Esophagus squamous epithelium (tissue), 5 donors: ENCODE data around the gene FAM168A. TPM values are rescaled to one million over a fixed set of nuclear protein-coding genes. Genes with fewer than 3 reads are reported as not detected.

Experiments
- DNase-seq: peaks from one replicate; lab custom pipeline; 2025; lab: John Stamatoyannopoulos, UW
- H3K27ac ChIP-seq, 4 donors: fragments of 200-600 bp; sonication (generic); one replicate each; pipeline ENCODE4 v1.5.1; 2016 to 2019; ENCODE audit warnings: mild to moderate bottlenecking in 1 of 4
- H3K27me3 ChIP-seq, 4 donors: fragments of 200-600 bp; sonication (generic); 1 replicate in 3 of 4; 2 replicates in 1 of 4; pipeline versions ENCODE4 v1.5.1 to v1.6.0; 2017 to 2021; ENCODE audit warnings: antibody characterized with exemption in 1 of 4
- H3K36me3 ChIP-seq, 3 donors: fragments of 200-600 bp; sonication (generic); one replicate each; pipeline ENCODE4 v1.5.1; 2016 to 2019
- H3K4me1 ChIP-seq, 3 donors: fragments of 200-600 bp; sonication (generic); one replicate each; pipeline ENCODE4 v1.5.1; 2017 to 2019
- H3K4me3 ChIP-seq, 4 donors: fragments of 200-600 bp; sonication (generic); 1 replicate in 3 of 4; 2 replicates in 1 of 4; pipeline ENCODE4 v1.5.1; 2016 to 2019; ENCODE audit warnings: mild to moderate bottlenecking in 2 of 4, moderate library complexity in 1 of 4
- H3K9me3 ChIP-seq, 3 donors: fragments of 200-600 bp; sonication (generic); one replicate each; pipeline ENCODE4 v1.5.1; 2016 to 2019
- POLR2A ChIP-seq, 4 donors: fragments of 450-650 bp; IDR thresholded peaks; one replicate each; pipeline ENCODE4 v1.6.1; 2017; ENCODE audit warnings: antibody characterized with exemption in 4 of 4, mild to moderate bottlenecking in 4 of 4, moderate library complexity in 3 of 4
- WGBS, 2 donors: methylation state at CpG; one replicate each; pipeline ENCODE4 v1.1.5; 2018; 5-methylcytosine and 5-hydroxymethylcytosine counted together
- intact Hi-C: fragments of 100-400 bp; cut with DNase I; formaldehyde crosslinking; loops from one replicate; pipeline ENCODE4 v1.15.0; 2022
- total RNA-seq, 4 donors: library from RNA; depleted of rRNA; stranded (reverse); fragments of >200 nt; gene quantifications; one replicate each; pipeline ENCODE4 v1.1.0, GENCODE V29; 2016
- TF ChIP-seq, protein P1 (sequence below), 6 experiments: fragments of 450-650 bp in 4 of 6; fragments of 200-600 bp in 2 of 6; sonication (generic) in 2 of 6; IDR thresholded peaks; one replicate each; pipeline ENCODE4 v1.5.1; 2016 to 2019; ENCODE audit warnings: antibody characterized with exemption in 6 of 6, mild to moderate bottlenecking in 4 of 6, moderate library complexity in 4 of 6
- donor health status: DM: yes; HTN: yes; CAD: no.

FAM168A gene
- total RNA-seq, 4 donors from 2014 or later: 7.0 to 15.5 (median 12.3) TPM

DNA sequence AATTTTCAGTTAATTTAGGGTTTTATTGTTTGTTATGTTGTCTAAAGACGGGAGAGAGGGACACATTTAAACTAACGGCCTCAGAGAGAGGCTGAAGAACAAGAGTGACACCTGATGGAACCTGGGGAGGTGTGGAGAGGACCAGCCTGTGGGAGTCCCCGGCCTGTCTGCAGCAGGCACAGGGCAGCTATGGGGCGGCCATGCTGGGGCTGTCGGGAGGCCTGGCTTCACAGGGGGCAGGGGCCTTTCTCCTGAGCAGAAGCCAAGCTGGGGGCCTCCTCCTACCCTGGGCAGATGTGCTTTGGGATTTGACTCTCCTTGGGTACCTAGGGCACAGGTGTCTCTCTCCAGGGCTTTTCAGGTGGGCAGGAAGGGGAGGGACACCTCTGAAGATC lies 199.8 kb downstream of the FAM168A start:
- intact Hi-C loops: no loop called here
- DNase-seq: no peak
- H3K36me3 ChIP-seq: peaks cover 0 to 34% (median 0%) of the 10 kb centered on the region in 3 donors
- TF ChIP-seq, protein P1, sequence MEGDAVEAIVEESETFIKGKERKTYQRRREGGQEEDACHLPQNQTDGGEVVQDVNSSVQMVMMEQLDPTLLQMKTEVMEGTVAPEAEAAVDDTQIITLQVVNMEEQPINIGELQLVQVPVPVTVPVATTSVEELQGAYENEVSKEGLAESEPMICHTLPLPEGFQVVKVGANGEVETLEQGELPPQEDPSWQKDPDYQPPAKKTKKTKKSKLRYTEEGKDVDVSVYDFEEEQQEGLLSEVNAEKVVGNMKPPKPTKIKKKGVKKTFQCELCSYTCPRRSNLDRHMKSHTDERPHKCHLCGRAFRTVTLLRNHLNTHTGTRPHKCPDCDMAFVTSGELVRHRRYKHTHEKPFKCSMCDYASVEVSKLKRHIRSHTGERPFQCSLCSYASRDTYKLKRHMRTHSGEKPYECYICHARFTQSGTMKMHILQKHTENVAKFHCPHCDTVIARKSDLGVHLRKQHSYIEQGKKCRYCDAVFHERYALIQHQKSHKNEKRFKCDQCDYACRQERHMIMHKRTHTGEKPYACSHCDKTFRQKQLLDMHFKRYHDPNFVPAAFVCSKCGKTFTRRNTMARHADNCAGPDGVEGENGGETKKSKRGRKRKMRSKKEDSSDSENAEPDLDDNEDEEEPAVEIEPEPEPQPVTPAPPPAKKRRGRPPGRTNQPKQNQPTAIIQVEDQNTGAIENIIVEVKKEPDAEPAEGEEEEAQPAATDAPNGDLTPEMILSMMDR (IDR thresholded peaks at IDR 0.05): no peak
- no peak for TF ChIP-seq POLR2A (IDR thresholded peaks at IDR 0.05)
- H3K4me1 ChIP-seq: peaks cover 0 to 3% (median 0%) of the 10 kb centered on the region in 3 donors
- H3K9me3 ChIP-seq: no peaks in the 10 kb centered on the region
- H3K27me3 ChIP-seq: no peaks in the 10 kb centered on the region
- H3K27ac ChIP-seq: no peak overlapping the region
- WGBS, 2 donors: 73 to 82% methylated on average over 5 of the region's 5 CpGs
- no peak overlapping the region for H3K4me3 ChIP-seq

DNA sequence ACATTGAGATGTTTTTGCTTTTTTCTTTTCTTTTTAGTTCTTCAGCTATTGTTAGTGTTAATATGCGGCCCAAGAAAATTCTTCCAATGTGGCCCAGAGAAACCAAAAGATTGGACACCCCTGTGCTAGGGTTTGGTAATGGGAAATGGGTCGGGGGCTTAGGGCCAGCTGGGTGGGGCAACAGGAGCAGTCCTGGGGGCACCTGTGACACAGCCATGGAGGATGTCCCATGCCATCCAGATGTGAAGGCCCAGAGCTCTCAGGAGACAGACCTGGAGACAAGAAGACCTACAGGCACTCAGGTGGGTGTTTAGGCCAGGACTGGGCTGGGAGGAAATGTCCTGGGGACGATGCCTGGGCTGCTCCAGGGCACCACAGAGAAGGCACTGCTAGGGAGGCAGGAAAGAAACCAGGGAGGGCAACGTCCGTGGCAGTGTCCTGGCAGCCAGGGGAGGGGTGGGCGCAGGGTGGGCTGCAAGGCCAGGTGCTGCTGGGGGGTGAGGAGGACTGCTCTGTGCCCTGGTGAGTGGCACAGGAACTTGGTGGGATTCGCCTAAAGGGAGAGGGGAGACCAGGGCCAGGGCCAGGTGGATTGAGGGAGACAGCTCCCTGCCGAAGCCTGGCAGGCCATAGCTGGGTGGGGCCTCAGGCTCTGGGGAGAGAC lies 200.3 kb downstream of the FAM168A start:
- Histone ChIP-seq H3K4me3 (no peak overlapping the region), H3K4me1 (peaks cover 0 to 5% (median 0%) of the 10 kb centered on the region in 3 donors), H3K36me3 (peaks cover 0 to 34% (median 0%) of the 10 kb centered on the region in 3 donors), H3K9me3 (no peaks in the 10 kb centered on the region), H3K27me3 (no peaks in the 10 kb centered on the region), H3K27ac (no peak overlapping the region)
- intact Hi-C loops: no loop called here
- 88 to 90% methylated on average over 4 to 6 of the region's 8 CpGs for WGBS, 2 donors
- no peak for TF ChIP-seq POLR2A (IDR thresholded peaks at IDR 0.05)
- TF ChIP-seq, protein P1 (IDR thresholded peaks at IDR 0.05): no peak
- DNase-seq: no peak

DNA sequence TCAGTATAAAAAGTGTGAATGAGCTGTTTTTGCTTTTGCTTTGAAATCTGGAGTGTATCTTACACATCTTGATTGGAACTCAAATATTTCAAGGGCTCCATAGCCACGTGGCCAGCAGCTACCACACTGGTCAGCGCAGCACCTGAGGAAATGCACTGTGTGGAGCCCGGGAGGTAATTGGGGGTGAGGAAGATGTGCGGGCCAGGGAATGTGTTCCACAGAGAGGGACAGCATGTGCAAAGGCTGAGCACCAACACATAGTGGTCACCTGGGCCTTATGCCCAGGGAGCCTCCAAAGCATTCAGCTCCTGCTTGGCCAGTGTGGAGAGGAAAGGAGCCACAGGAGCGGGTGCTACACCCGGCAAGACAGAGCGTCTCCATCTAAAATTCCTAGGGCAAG lies 200.9 kb downstream of the FAM168A start:
- intact Hi-C loops: no loop called here
- H3K27me3 ChIP-seq: no peaks in the 10 kb centered on the region
- H3K4me3 ChIP-seq: no peak overlapping the region
- H3K36me3 ChIP-seq: peaks cover 0 to 35% (median 3%) of the 10 kb centered on the region in 3 donors
- no peak overlapping the region for H3K27ac ChIP-seq
- no peaks in the 10 kb centered on the region for H3K9me3 ChIP-seq
- peaks cover 0 to 5% (median 0%) of the 10 kb centered on the region in 3 donors for H3K4me1 ChIP-seq
- TF ChIP-seq, protein P1 (IDR thresholded peaks at IDR 0.05): no peak
- no peak for TF ChIP-seq POLR2A (IDR thresholded peaks at IDR 0.05)
- 81 to 88% methylated on average over 7 of the region's 7 CpGs for WGBS, 2 donors
- no peak for DNase-seq

DNA sequence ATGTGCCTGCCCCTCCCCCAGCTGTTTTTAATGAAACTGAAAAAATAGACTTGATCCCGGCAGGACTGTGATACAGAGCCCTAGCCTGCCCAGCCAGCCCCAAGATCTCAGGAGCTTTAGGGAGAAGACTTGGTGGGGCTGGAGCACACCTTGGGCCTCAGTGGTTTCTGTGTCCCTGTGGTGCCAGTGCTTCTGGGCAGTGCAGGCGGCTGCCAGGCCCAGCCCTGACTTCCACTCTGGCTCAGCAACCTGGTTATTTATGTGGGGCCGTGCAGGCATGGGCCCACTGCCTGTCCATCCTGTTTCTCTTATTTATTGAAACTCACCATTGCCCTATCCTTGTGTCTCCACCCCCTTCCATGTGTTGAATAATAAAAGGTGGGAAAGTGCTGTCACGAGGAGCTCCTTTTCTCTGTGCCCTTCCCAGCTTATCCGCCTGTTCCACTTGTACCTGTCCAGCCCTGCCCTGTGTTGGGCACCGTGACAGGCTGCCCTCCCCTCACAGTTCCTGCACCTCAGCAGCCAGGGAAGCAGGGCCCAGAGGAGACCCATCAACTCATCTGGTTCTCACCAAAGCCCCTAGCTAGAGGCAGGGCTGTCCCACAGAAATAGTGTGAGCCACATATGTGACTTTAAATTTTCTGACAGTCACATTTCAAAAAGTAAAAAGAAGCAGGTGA lies 201.5 kb downstream of the FAM168A start:
- 45 to 66% methylated on average over 5 of the region's 6 CpGs for WGBS, 2 donors
- Histone ChIP-seq H3K4me3 (no peak overlapping the region), H3K27me3 (no peaks in the 10 kb centered on the region), H3K36me3 (peaks cover 0 to 35% (median 4%) of the 10 kb centered on the region in 3 donors), H3K4me1 (peaks cover 0 to 5% (median 0%) of the 10 kb centered on the region in 3 donors), H3K27ac (no peak overlapping the region), H3K9me3 (no peaks in the 10 kb centered on the region)
- no peak for TF ChIP-seq POLR2A (IDR thresholded peaks at IDR 0.05)
- TF ChIP-seq, protein P1 (IDR thresholded peaks at IDR 0.05): no peak
- intact Hi-C loops: no loop called here
- DNase-seq: no peak
